ENCODE data around the gene NUP133.

DNA sequence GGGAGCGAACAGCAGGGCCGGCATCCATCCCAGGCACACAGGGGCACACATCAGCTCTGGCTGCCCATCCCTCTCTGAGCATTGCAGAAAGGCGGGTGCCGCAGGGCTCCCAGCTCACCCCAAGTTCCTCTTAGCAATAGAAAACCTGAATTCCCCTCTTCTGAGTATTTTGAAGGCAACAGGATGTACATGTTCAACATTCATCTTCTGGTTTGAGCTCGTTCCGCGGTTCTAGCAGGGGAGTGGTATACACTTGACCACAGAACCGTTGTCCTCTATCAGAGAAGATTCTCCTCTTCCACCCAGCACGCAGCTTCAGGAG is 97.8 kb downstream of the NUP133 start:
- TF ChIP-seq, protein P1, sequence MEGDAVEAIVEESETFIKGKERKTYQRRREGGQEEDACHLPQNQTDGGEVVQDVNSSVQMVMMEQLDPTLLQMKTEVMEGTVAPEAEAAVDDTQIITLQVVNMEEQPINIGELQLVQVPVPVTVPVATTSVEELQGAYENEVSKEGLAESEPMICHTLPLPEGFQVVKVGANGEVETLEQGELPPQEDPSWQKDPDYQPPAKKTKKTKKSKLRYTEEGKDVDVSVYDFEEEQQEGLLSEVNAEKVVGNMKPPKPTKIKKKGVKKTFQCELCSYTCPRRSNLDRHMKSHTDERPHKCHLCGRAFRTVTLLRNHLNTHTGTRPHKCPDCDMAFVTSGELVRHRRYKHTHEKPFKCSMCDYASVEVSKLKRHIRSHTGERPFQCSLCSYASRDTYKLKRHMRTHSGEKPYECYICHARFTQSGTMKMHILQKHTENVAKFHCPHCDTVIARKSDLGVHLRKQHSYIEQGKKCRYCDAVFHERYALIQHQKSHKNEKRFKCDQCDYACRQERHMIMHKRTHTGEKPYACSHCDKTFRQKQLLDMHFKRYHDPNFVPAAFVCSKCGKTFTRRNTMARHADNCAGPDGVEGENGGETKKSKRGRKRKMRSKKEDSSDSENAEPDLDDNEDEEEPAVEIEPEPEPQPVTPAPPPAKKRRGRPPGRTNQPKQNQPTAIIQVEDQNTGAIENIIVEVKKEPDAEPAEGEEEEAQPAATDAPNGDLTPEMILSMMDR (IDR thresholded peaks at IDR 0.05; ENCODE audit: extremely low read depth in 1 of 2, insufficient read depth in 1 of 2, low read depth in 1 of 2, low read length in 2 of 2) = no peak
- TF ChIP-seq POLR2A (IDR thresholded peaks at IDR 0.05; ENCODE audit: low read depth, low read length) = no peak
- no peak for TF ChIP-seq POLR2AphosphoS5 (IDR thresholded peaks at IDR 0.05; ENCODE audit: insufficient read depth, low read depth, low read length)
- TF ChIP-seq MYC (IDR thresholded peaks at IDR 0.05; ENCODE audit: low read depth, low read length) = no peak

All from endothelial cell of umbilical vein (primary cell).